HUES6 (cell line): Measurements from ENCODE around the gene LRSAM1.

Experiments used
- H3K27ac ChIP-seq: 2 replicates; pipeline ENCODE4 v1.7.0; 2013; ENCODE audit warnings: low read depth, mild to moderate bottlenecking, low read length, inconsistent platforms
- H3K27me3 ChIP-seq: 2 replicates; pipeline ENCODE4 v1.6.1; 2013; ENCODE audit warnings: low read length; ENCODE audit not compliant: control insufficient read depth, insufficient read depth
- H3K36me3 ChIP-seq: 2 replicates; pipeline ENCODE4 v1.6.1; 2013; ENCODE audit warnings: low read length; ENCODE audit not compliant: control insufficient read depth, insufficient read depth
- H3K4me1 ChIP-seq: 2 replicates; pipeline ENCODE4 v1.6.1; 2013; ENCODE audit warnings: low read length; ENCODE audit not compliant: control insufficient read depth, insufficient read depth
- H3K4me3 ChIP-seq: 2 replicates; pipeline ENCODE4 v1.5.1; 2013; ENCODE audit warnings: low read depth, low read length
- H3K9ac ChIP-seq: one replicate; pipeline ENCODE4 v1.6.1; 2013; ENCODE audit warnings: mild to moderate bottlenecking, low read length
- H3K9me3 ChIP-seq: 2 replicates; pipeline ENCODE4 v1.6.1; 2013; ENCODE audit warnings: low read depth, low read length; ENCODE audit not compliant: control insufficient read depth, insufficient read depth

Gene LRSAM1

GRCh38 chr9:127537792-127538191 lies 86.5 kb downstream of the LRSAM1 start:
- H3K9ac ChIP-seq = no peak overlapping the region

GRCh38 chr9:127538849-127539258 lies 87.5 kb downstream of the LRSAM1 start:
- no peak overlapping the region for H3K27ac ChIP-seq
- no peak overlapping the region for H3K9ac ChIP-seq
- peaks cover 19% of the 10 kb centered on the region; the same call in 1 of the 2 replicates for H3K4me1 ChIP-seq
- no peak overlapping the region for H3K4me3 ChIP-seq
- H3K27me3 ChIP-seq = no peaks in the 10 kb centered on the region
- H3K9me3 ChIP-seq = no peaks in the 10 kb centered on the region
- no peaks in the 10 kb centered on the region for H3K36me3 ChIP-seq

More at GRCh38 chr9:127537792-127538191, 86.5 kb downstream of the LRSAM1 start:
- Histone ChIP-seq H3K4me3 (no peak overlapping the region), H3K9me3 (no peaks in the 10 kb centered on the region), H3K36me3 (no peaks in the 10 kb centered on the region), H3K27ac (no peak overlapping the region), H3K27me3 (no peaks in the 10 kb centered on the region), H3K4me1 (peaks cover 19% of the 10 kb centered on the region; the same call in 1 of the 2 replicates)

- Histone ChIP-seq H3K36me3 (no peaks in the 10 kb centered on the region), H3K9me3 (no peaks in the 10 kb centered on the region), H3K27ac (no peak overlapping the region), H3K9ac (no peak overlapping the region), H3K4me1 (peaks cover 19% of the 10 kb centered on the region; the same call in 1 of the 2 replicates), H3K4me3 (no peak overlapping the region), H3K27me3 (no peaks in the 10 kb centered on the region)
Measured at GRCh38 chr9:127539259-127539981, 88.1 kb downstream of the LRSAM1 start.

GRCh38 chr9:127539982-127540663 lies 88.8 kb downstream of the LRSAM1 start:
- H3K4me1 ChIP-seq = peaks cover 22% of the 10 kb centered on the region; the same call in 1 of the 2 replicates
- no peaks in the 10 kb centered on the region for H3K36me3 ChIP-seq
- no peak overlapping the region for H3K9ac ChIP-seq
- no peak overlapping the region for H3K4me3 ChIP-seq
- H3K9me3 ChIP-seq = no peaks in the 10 kb centered on the region
- no peak overlapping the region for H3K27ac ChIP-seq
- H3K27me3 ChIP-seq = no peaks in the 10 kb centered on the region

GRCh38 chr9:127540664-127541041 lies 89.3 kb downstream of the LRSAM1 start:
- H3K4me1 ChIP-seq = peaks cover 25% of the 10 kb centered on the region; the same call in 1 of the 2 replicates
- no peaks in the 10 kb centered on the region for H3K36me3 ChIP-seq
- no peak overlapping the region for H3K9ac ChIP-seq
- H3K9me3 ChIP-seq = no peaks in the 10 kb centered on the region
- H3K27me3 ChIP-seq = no peaks in the 10 kb centered on the region
- H3K4me3 ChIP-seq = no peak overlapping the region
- H3K27ac ChIP-seq = no peak overlapping the region

GRCh38 chr9:127541176-127541575 lies 89.9 kb downstream of the LRSAM1 start:
- Histone ChIP-seq H3K27me3 (no peaks in the 10 kb centered on the region), H3K36me3 (no peaks in the 10 kb centered on the region), H3K4me3 (no peak overlapping the region), H3K27ac (no peak overlapping the region), H3K9ac (no peak overlapping the region), H3K9me3 (no peaks in the 10 kb centered on the region), H3K4me1 (peaks cover 30% of the 10 kb centered on the region)

GRCh38 chr9:127541865-127542264 lies 90.6 kb downstream of the LRSAM1 start:
- no peaks in the 10 kb centered on the region for H3K27me3 ChIP-seq
- H3K4me3 ChIP-seq = no peak overlapping the region
- H3K9me3 ChIP-seq = no peaks in the 10 kb centered on the region
- no peak overlapping the region for H3K9ac ChIP-seq
- H3K27ac ChIP-seq = no peak overlapping the region
- H3K4me1 ChIP-seq = peaks cover 33% of the 10 kb centered on the region
- no peaks in the 10 kb centered on the region for H3K36me3 ChIP-seq

GRCh38 chr9:127543221-127543620 lies 91.9 kb downstream of the LRSAM1 start:
- 0 out of 2 replicates have a peak, but pooled peaks cover 2% of the 10 kb centered on the region for H3K36me3 ChIP-seq
- H3K27ac ChIP-seq = no peak overlapping the region
- H3K27me3 ChIP-seq = no peaks in the 10 kb centered on the region
- H3K9me3 ChIP-seq = no peaks in the 10 kb centered on the region
- no peak overlapping the region for H3K4me3 ChIP-seq
- peaks cover 22% of the 10 kb centered on the region for H3K4me1 ChIP-seq
- H3K9ac ChIP-seq = no peak overlapping the region

- Histone ChIP-seq H3K27me3 (no peaks in the 10 kb centered on the region), H3K4me1 (peaks cover 20% of the 10 kb centered on the region), H3K9me3 (no peaks in the 10 kb centered on the region)
Measured at GRCh38 chr9:127543973-127544533, 92.7 kb downstream of the LRSAM1 start.

GRCh38 chr9:127545196-127546124 lies 94.2 kb downstream of the LRSAM1 start:
- H3K36me3 ChIP-seq = 0 out of 2 replicates have a peak, but pooled peaks cover 2% of the 10 kb centered on the region
- H3K27ac ChIP-seq = peak overlapping the region; percentile 21; the same call in 1 of the 2 replicates
- H3K27me3 ChIP-seq = no peaks in the 10 kb centered on the region
- no peaks in the 10 kb centered on the region for H3K9me3 ChIP-seq
- H3K4me3 ChIP-seq = no peak overlapping the region
- peak overlapping the region; percentile 12 for H3K9ac ChIP-seq
- H3K4me1 ChIP-seq = peaks cover 20% of the 10 kb centered on the region

More at GRCh38 chr9:127543973-127544533, 92.7 kb downstream of the LRSAM1 start:
- Histone ChIP-seq H3K36me3 (0 out of 2 replicates have a peak, but pooled peaks cover 2% of the 10 kb centered on the region), H3K27ac (no peak overlapping the region), H3K4me3 (no peak overlapping the region), H3K9ac (no peak overlapping the region)
